GM21723 (cell line): Measurements from ENCODE around the gene OS9.
A peak's percentile ranks its signal among the peaks of the same experiment; 100 is the strongest.
"Not testable (repeated sequence)": the region's sequence is repeated elsewhere in the genome, so short reads cannot be mapped to it uniquely, and the experiment has no call there.

Experiments used
- ATAC-seq: cut with Tn5 transposase; IDR thresholded peaks from one replicate; pipeline ENCODE4 v1.9.1; 2021; ENCODE audit warnings: mild to moderate bottlenecking, moderate library complexity; ENCODE audit not compliant: unreplicated experiment

The OS9 gene, protein sequence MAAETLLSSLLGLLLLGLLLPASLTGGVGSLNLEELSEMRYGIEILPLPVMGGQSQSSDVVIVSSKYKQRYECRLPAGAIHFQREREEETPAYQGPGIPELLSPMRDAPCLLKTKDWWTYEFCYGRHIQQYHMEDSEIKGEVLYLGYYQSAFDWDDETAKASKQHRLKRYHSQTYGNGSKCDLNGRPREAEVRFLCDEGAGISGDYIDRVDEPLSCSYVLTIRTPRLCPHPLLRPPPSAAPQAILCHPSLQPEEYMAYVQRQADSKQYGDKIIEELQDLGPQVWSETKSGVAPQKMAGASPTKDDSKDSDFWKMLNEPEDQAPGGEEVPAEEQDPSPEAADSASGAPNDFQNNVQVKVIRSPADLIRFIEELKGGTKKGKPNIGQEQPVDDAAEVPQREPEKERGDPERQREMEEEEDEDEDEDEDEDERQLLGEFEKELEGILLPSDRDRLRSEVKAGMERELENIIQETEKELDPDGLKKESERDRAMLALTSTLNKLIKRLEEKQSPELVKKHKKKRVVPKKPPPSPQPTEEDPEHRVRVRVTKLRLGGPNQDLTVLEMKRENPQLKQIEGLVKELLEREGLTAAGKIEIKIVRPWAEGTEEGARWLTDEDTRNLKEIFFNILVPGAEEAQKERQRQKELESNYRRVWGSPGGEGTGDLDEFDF

DNA sequence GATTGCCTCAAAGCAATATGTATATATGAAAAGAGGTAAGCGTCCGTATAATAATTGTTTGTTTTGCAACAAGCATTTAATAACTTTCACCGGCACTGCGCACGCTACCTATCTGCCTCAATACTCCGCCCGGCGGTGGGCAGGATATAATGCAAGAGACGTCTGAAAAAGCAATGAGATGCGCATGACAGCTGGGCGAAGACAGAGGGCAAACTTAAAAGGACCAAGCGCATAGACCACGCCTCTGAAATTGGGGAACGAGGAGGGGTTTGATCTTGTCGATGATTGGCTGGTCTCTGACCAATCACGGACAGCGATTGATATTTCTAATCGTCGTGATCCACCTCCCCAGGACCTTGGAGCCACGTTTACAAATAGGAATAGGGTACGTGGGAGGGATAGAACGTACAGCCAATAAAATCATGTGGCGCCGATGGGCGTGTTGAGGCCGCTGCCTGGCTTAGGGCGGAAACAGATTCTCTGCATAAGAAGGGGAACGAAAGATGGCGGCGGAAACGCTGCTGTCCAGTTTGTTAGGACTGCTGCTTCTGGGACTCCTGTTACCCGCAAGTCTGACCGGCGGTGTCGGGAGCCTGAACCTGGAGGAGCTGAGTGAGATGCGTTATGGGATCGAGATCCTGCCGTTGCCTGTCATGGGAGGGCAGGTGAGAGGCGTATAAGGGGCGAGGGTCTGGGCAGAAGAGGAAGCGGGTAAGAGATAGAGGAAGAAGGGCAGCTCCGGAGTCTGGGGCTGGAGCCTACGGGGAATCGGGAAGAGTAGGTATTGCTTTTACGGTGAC lies at the start of gene OS9:
Gene OS9 (plus strand): TSS at position 474 of the 800 bp plus-strand sequence. CDS start 30 bp downstream, at position 504.
- ATAC-seq: peak; percentile 98

DNA sequence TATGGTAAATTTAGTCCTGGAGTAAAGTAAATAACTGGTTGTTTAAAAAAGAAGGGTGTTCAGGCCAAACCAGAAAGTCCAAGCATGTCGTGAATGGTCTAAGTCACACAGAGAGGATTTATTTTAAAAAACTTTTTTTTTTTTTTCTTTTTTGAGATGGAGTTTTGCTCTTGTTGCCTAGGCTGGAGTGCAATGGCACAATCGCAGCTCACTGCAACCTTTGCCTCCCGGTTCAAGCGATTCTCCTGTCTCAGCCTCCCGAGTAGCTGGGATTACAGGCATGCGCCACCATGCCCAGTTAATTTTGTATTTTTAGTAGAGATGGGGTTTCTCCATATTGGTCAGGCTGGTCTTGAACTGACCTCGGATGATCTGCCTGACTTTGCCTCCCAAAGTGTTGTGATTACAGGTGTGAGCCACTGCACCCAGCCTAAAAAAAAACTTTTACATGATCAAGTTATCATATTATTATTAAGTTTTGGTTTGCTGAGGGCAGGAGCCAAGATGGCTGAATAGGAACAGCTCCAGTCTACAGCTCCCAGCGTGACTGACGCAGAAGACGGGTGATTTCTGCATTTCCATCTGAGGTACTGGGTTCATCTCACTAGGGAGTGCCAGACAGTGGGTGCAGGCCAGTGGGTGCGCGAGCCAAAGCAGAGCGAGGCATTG lies 47.8 kb upstream of the OS9 start:
- ATAC-seq: not testable (repeated sequence)

DNA sequence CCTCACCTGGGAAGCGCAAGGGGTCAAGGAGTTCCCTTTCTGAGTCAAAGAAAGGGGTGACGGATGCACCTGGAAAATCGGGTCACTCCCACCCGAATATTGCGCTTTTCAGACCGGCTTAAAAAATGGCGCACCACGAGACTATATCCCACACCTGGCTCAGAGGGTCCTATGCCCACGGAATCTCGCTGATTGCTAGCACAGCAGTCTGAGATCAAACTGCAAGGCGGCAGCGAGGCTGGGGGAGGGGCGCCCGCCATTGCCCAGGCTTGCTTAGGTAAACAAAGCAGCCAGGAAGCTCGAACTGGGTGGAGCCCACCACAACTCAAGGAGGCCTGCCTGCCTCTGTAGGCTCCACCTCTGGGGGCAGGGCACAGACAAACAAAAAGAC lies 47.3 kb upstream of the OS9 start:
- not testable (repeated sequence) for ATAC-seq

DNA sequence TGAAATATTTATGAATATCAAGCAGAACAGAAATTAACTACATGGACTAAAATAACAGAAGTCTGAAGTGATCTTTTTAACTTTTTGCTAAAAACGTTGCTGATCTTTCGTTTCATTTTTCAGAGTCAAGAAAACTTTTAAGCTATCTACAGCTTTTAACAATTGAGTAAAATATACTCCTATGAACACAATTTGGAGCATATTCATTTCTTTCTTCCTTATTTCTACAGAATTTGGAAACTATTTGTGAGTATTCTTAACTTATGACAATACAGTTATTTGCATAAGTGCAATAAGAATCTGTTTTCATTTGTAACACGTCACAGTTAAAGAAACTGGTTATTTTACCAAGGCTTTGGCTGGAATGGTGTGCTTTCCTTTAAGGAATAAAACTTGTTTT lies 39.9 kb upstream of the OS9 start:
- no peak for ATAC-seq

DNA sequence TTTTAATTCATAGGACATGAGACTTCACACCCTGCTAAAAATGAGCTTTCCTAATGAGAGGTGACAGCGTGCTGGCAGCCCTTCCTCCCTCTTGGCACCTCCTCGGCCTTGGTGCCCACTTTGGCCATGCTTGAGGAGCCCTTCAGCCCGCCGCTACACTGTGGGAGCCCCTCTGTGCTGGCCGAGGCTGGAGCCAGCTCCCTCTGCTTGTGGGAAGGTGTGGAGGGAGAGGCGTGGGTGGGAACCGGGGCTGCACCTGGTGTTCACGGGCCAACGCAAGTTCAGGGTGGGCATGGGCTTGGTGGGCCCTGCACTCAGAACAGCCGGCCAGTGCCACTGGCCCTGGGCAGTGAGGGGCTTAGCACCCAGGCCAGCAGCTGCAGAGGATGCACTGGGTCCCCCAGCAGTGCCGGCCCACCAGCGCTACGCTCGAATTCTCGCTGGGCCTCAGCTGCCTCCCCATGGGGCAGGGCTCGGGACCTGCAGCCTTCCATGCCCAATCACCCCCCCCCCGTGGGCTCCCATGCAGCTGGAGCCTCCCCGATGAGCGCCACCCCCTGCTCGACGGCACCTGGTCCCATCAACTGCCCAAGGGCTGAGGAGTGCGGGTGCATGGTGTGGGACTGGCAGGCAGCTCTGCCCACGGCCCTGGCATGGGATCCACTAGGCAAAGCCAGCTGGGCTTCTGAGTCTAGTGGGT lies 38.2 kb upstream of the OS9 start:
- no peak for ATAC-seq

DNA sequence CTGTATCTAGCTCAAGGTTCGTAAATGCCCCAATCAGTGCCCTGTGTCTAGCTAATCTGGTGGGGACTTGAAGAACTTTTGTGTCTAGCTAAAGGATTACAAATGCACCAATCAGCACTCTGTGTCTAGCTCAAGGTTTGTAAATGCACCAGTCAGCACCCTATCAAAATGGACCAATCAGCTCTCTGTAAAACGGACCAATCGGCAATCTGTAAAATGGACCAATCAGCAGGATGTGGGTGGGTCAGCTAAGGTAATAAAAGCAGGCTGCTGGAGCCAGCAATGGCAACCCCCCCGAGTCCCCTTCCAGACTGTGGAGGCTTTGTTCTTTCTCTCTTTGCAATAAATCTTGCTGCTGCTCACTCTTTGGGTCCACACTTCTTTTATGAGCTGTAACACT lies 37.5 kb upstream of the OS9 start:
- ATAC-seq: not testable (repeated sequence)

DNA sequence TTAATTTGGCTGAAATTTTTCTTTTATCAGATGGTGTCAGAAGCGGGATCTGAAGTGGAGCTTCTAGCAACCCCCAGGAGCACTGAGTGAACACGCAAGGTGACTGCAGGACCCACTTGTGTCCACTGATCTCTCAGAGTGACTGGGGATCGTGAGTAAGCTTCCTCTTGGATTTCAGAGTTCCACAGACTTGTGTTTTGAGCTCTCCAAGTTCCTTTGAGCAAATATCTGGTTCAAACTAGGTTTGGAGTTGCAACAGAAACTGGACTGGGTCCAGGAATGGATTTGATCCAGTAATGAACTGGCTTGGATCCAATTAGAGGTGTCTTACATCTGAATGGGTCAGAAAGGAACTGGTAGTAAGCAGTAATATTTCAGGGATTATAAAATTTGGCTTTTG lies 36.2 kb upstream of the OS9 start:
- ATAC-seq: no peak

DNA sequence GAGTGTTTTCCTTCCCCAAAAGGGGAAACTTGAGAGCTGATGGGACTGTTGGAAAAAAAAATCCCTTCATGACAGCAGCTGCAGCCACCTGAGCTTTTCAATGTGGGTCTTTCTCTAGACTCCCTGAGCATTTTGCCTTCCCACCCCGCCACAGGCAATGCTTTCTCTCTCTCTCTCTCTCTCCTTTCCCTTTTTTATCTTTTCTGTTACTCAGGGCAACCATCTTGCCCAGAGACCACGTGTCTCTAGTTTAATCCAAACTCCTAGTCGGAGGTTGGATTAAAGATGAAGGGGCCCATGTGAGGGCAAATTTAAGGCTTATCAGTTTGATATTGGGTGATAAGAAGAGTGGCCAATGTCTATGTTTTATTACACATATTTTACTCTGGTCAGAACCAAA lies 35.0 kb upstream of the OS9 start:
- ATAC-seq: no peak

DNA sequence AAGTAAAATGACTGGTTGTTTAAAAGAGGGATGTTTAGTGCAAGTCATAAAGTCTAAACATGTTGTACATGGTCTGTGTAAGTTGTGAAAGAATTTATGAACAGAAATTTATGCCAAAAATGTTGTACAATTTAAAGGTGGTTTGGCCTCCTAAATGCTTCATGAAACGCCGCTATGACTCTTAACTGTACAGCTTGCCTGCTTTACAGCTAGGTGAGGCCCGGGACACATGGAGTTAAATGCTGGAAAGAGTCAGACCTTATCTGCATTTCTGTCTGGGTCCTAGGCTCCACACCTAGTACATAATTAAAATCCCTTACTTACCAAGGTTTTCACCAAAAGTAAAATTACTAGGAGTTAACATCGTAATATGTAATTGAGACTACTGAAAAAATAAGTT lies 32.6 kb upstream of the OS9 start:
- no peak for ATAC-seq

DNA sequence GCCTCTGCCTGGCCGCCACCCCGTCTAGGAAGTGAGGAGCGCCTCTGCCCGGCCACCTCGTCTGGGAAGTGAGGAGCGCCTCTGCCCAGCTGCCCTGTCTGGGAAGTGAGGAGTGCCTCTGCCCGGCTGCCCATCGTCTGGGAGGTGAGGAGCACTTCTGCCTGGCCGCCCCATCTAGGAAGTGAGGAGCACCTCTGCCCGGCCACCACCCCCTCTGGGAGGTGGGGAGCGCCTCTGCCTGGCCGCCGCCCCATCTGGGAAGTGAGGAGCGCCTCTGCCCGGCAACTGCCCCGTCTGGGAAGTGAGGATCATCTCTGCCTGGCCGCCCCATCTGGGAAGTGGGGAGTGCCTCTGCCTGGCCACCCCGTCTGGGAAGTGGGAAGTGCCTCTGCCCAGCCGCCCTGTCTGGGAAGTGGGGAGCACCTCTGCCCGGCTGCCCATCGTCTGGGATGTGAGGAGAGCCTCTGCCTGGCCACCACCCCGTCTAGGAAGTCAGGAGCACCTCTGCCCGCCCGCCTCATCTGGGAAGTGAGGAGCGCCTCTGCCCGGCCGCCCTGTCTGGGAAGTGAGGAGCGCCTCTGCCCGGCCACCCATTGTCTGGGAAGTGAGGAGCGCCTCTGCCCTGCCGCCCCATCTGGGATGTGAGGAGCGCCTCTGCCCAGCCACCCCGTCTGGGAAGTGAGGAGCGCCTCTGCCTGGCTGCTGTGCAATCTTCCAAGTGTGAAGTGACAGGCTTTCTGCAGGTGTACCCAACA lies 28.7 kb upstream of the OS9 start:
- ATAC-seq: not testable (repeated sequence)

DNA sequence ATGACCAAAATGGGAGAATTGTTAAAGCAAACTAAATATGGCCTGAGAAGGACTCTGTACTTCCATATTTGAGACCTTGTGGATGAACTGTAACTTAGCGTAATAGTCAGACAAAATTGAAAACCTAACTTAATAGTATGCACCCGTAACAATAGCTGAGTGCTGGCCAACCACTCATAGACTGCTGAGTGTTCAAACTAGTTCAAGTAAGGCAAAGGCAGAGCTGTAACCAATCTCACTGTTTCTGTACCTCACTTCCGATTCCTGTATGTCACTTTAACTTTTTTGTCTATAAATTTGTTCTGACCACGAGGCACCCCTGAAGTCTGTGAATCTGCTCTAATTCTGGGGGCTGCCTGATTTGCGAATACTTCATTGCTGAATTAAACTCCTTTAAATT lies 27.0 kb upstream of the OS9 start:
- ATAC-seq: no peak

DNA sequence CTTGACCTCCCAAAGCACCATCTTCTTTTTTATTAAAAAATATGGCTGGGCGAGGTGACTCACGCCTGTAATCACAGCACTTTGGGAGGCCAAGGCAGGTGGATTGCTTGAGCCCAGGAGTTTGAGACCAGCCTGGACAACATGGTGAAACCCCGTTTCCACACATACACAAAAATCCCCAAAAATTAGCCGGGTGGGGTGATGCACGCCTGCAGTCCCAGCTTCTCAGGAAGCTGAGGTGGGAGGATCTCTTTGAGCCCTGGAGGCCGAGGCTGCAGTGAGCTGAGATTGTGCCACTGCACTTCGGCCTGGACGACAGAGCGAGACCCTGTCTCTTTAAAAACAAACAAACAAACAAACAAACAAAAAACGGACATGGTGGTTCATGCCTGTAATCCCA lies 24.2 kb upstream of the OS9 start:
- ATAC-seq: not testable (repeated sequence)

DNA sequence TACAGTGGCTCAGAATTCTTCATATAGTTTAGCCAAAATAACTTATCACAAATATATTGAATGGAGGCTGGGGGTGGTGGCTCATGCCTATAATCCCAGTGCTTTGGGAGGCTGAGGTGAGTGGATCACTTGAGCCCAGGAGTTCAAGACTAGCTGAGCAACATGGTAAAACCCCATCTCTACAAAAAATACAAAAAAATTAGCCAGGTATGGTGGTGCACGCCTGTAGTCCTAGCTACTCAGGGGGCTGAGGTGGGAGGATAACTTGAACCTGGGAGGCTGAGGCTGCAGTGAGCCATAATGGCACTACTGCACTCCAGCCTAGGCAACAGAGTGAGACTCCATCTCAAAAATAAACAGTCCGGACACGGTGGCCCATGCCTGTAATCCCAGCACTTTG lies 22.1 kb upstream of the OS9 start:
- ATAC-seq: not testable (repeated sequence)

DNA sequence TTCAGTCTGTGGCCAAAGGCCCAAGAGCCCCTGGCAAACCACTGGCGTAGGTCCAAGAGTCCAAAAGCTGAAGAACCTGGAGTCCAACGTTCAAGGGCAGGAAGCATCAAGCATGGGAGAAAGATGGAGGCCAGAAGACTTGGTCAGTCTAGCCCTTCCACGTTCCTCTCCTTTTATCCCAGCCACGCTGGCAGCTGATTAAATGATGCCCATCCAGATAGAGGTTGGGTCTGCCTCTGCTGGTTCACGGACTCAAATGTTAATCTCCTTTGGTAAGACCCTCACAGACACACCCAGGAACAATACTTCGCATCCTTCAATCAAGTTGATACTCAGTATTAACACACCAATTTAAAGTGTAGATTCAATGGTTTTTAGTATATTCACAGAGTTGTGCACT lies 21.1 kb upstream of the OS9 start:
- no peak for ATAC-seq

DNA sequence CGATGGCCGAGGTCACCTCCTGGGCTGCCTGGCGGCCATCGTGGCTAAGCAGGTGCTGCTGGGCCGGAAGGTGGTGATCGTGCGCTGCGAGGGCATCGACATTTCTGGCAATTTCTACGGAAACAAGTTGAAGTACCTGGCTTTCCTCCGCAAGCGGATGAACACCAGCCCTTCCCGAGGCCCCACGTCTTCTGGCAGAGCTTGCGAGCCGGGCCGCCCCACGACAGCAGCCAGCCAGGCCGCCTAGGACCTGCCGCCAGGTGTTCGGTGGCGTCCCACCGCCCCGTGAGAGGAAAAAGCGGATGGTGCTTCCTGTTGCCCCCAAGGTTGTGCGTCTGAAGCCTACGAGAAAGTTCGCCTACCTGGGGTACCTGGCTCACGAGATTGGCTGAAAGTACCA lies 19.2 kb upstream of the OS9 start:
- ATAC-seq: no peak

DNA sequence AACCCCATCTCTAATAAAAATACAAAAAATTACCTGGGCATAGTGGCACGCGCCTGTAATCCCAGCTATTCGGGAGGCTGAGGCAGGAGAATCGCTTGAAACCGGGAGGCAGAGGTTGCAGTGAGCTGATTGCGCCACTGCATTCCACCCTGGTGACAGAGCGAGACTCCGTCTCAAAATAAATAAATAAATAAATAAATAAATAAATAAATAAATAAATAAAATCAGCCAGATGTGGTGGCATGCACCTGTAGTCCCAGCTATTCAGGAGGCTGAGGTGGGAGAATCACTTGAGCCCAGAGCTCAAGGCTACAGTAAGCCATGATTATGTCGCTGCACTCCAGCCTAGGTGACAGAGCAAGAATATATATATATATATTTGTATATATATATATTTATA lies 16.0 kb upstream of the OS9 start:
- not testable (repeated sequence) for ATAC-seq

DNA sequence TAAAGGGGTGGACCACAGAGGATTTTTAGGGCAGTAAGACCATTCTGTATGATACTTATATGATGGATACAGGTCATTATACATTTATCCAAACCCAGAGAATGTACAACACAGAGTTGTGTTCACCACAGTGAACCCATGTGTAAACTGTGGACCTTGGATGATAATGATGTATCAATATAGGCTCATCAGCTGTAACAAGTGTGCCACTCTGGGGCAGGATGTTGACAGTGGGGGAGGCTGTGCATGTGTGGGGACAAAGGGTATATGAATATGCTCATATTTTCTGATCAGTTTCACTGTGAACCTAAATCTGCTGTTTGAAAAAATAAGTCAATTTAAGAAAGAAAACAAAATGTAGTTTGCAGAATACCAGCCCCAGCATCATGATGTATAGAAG lies 14.2 kb upstream of the OS9 start:
- no peak for ATAC-seq

DNA sequence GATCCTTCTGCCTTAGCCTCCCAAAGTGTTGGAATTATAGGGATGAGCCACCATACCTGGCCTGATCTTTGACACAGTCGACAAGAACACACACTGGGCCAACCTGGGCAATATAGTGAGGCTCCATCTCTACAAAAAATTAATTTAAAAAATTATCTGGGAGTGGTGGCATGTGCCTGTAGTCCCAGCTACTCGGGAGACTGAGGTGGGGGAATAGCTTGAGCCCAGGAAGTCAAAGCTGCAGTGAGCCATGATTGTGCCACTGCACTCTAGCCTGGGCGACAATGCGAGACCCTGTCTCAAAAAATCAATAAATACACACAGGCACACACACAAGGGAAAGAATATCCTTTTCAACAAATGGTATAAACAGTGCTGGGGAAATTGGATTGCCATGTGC lies 6.1 kb upstream of the OS9 start:
- ATAC-seq: no peak

DNA sequence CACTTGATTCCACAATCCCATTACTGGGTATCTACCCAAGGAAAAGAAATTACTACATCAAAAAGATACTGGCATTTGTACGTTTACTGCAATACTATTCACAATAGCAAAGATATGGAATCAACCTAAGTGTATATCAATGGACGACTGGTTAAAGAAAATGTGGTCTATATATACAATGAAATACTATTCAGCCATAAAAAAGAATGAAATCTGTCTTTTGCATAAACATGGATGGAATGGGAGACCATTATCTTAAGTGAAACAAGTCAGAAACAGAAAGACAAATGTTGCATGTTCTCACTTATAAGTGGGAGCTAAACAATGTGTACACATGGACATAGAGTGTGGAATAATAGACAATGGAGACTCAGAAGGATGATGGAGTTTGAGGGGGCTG lies 5.0 kb upstream of the OS9 start:
- no peak for ATAC-seq

DNA sequence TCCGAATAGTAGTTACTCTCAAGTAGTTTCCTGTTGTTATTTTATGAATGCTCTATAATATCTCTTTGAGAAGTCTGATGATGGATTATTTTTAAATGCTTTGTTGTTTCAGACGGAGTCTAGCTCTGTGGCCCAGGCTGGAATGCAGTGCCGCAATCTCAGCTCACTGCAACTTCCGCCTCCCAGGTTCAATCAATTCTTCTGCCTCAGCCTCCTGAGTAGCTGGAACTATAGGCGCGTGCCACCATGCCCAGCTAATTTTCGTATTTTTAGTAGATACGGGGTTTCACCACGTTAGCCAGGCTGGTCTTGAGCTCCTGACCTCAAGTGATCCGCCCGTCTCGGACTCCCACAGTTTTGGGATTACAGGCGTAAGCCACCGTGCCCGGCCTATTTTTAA lies 1.4 kb upstream of the OS9 start:
- ATAC-seq: no peak
